ENCODE results near the gene EYS. TPM values are rescaled to one million over a fixed set of nuclear protein-coding genes. Genes with fewer than 3 reads are reported as not detected.
"Not testable (repeated sequence)": the region's sequence is repeated elsewhere in the genome, so short reads cannot be mapped to it uniquely, and the experiment has no call there.

Gene EYS
- total and polyA plus RNA-seq, 8 donors, result 0.24 to 0.85 (median 0.55) TPM

DNA sequence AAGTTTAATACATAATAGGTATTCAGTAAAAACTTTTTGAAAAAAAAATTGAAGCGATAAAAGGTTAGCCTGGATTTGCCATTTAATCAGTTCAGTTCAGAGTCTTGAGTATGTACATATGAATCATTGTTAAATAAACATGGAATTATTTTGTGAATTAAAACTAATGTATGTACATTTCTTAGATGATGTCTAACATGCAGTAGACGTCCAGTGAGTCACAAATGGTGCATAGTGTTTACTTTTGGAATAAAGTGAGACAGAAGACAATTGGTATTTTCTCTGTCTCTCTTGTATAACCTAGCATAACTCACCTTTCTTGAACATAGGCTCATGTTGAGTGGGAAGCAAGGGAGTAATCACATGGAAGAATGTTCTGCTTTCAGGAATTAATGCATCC is 83.5 kb downstream of the EYS start:
- intact Hi-C loops (cut with DNase I), result no loop called here
- Histone ChIP-seq H3K4me1 (no peaks in the 10 kb centered on the region), H3K27me3 (no peaks in the 10 kb centered on the region), H3K4me3 (no peak overlapping the region), H3K36me3 (no peaks in the 10 kb centered on the region), H3K27ac (no peak overlapping the region), H3K9me3 (peaks cover 0 to 2% of the 10 kb centered on the region in 2 donors)
- DNase-seq (no peak), ATAC-seq (no peak)
- no peak for TF ChIP-seq CTCF (IDR thresholded peaks at IDR 0.05)

GRCh38 chr6:65610746-65611145 is 96.3 kb downstream of the EYS start:
- ATAC-seq (no peak), DNase-seq (no peak)
- intact Hi-C loops (cut with DNase I), result no loop called here
- Histone ChIP-seq H3K4me3 (no peak overlapping the region), H3K27ac (no peak overlapping the region), H3K9me3 (peaks cover 0 to 3% of the 10 kb centered on the region in 2 donors), H3K36me3 (no peaks in the 10 kb centered on the region), H3K27me3 (no peaks in the 10 kb centered on the region), H3K4me1 (no peaks in the 10 kb centered on the region)
- TF ChIP-seq CTCF (IDR thresholded peaks at IDR 0.05), result no peak

DNA sequence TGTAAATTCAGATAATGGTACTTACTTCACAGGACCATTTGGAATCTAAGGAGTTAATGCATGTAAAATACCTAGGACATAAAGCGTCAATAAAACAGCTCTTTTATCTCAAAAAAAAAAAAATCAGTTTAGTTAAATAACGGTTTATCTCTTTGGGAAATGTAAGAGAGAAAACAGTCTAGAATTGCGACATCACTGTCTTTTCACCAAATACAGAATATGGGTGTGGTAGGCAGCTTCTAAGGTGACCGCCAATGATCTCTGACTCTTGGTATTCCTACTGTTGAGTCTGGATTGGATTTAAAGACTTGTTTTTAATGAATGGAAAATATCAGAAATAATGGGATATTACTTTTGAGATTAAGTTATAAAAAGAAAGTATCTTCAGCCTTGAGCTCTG is 111.5 kb downstream of the EYS start:
- DNase-seq (no peak), ATAC-seq (no peak)
- intact Hi-C loops (cut with DNase I), result no loop called here
- H3K4me1 ChIP-seq, result no peaks in the 10 kb centered on the region
- no peak for TF ChIP-seq CTCF (IDR thresholded peaks at IDR 0.05)
- no peaks in the 10 kb centered on the region for H3K36me3 ChIP-seq
- no peaks in the 10 kb centered on the region for H3K9me3 ChIP-seq
- no peak overlapping the region for H3K4me3 ChIP-seq
- no peaks in the 10 kb centered on the region for H3K27me3 ChIP-seq
- H3K27ac ChIP-seq, result no peak overlapping the region

- intact Hi-C loops (cut with DNase I), result no loop called here
- no peaks in the 10 kb centered on the region for H3K36me3 ChIP-seq
- no peaks in the 10 kb centered on the region for H3K4me1 ChIP-seq
- H3K4me3 ChIP-seq, result no peak overlapping the region
- H3K27ac ChIP-seq, result no peak overlapping the region
- TF ChIP-seq CTCF (IDR thresholded peaks at IDR 0.05), result no peak
- no peak for DNase-seq
- H3K27me3 ChIP-seq, result no peaks in the 10 kb centered on the region
- H3K9me3 ChIP-seq, result peaks cover 0 to 3% of the 10 kb centered on the region in 2 donors
- no peak for ATAC-seq
Measured at GRCh38 chr6:65570340-65570739, 136.7 kb downstream of the EYS start.

DNA sequence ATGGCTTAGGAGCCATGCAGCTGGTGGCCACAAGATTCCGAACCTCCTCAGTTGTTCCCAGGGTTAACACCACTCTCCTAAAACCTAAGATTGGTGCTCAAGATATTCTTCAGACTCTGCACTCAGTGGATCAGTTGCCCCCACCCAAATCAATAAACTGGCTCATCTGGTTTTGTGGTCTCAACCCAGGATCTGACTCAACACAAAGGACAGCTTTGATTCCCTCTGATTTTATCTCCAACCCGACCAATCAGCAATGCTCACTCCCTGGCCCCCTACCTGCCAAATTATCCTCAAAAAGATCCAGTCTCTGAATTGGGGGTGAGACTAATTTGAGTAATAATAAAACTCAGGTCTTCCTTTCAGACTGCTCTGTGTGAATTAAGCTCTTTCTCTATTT is 137.5 kb downstream of the EYS start:
- Histone ChIP-seq H3K27ac (no peak overlapping the region), H3K9me3 (peaks cover 0 to 3% of the 10 kb centered on the region in 2 donors), H3K27me3 (no peaks in the 10 kb centered on the region), H3K36me3 (no peaks in the 10 kb centered on the region), H3K4me1 (no peaks in the 10 kb centered on the region), H3K4me3 (no peak overlapping the region)
- intact Hi-C loops (cut with DNase I), result no loop called here
- ATAC-seq (no peak), DNase-seq (no peak)
- no peak for TF ChIP-seq CTCF (IDR thresholded peaks at IDR 0.05)

GRCh38 chr6:65569056-65569455 is 138.0 kb downstream of the EYS start:
- H3K27me3 ChIP-seq; H3K4me3 ChIP-seq; ATAC-seq; H3K9me3 ChIP-seq; H3K4me1 ChIP-seq; intact Hi-C loops (cut with DNase I); H3K36me3 ChIP-seq; H3K27ac ChIP-seq; DNase-seq: not testable (repeated sequence)

All from left lung (tissue), 10 donors.